NCI-H748 (cell line): ENCODE data around the gene OR8S1.

ENCODE experiments used
- DNase-seq: peaks from one replicate; lab custom pipeline; 2025; ENCODE audit not compliant: unreplicated experiment; lab: John Stamatoyannopoulos, UW

Gene OR8S1

GRCh38 chr12:48553666-48554343, 28.4 kb downstream of the OR8S1 start:
- peak; percentile 60 for DNase-seq

DNA sequence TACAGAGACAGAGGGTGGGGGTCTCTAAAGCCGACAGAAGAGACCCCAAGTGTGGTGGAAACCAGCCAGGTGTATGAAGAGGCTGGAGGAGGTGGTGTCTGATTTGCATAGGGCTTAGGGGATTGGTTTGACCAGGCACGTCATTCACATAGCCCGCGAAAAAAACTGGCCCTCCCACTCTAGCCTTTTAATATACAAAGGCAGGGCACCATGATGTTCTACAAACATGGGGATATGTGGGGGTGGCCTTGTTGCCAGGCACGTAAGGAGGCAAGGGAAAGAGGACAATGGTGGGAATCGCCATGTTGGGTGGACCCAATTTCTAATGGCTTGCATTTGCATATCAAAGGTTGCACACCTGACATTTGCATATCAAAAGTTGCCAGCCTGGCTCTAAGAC, 31.2 kb downstream of the OR8S1 start:
- peak; percentile 8 for DNase-seq

GRCh38 chr12:48557919-48558318, 32.5 kb downstream of the OR8S1 start:
- no peak for DNase-seq

GRCh38 chr12:48567731-48568130, 42.3 kb downstream of the OR8S1 start:
- no peak for DNase-seq

GRCh38 chr12:48569946-48570345, 44.5 kb downstream of the OR8S1 start, which contains the start of gene LALBA:
TSS of gene LALBA (minus strand) at chr12:48570046. CDS start at chr12:48570020, 26 bp downstream.
- no peak for DNase-seq

GRCh38 chr12:48572326-48572725, 46.9 kb downstream of the OR8S1 start:
- DNase-seq: no peak
